ENCODE measurements around the gene NLRP6. TPM values are rescaled to one million over a fixed set of nuclear protein-coding genes. Genes with fewer than 3 reads are reported as not detected.

The NLRP6 gene
- total and polyA plus RNA-seq, 2 experiments from 2014 or later, result not detected

GRCh38 chr11:270451-271318, 7.5 kb upstream of the NLRP6 start:
- H3K27me3 ChIP-seq (replicated peaks; ENCODE audit: insufficient read depth), result 0 out of 2 replicates have a peak, but pooled peaks cover 5% of the 10 kb centered on the region
- WGBS, 2 experiments (ENCODE audit: low coverage in 1 of 2, low lambda C conversion rate in 2 of 2, missing lambda C conversion rate in 2 of 2), result 61 to 69% methylated on average over 17 to 18 of the region's 18 CpGs
- no peaks in the 10 kb centered on the region for H3K36me3 ChIP-seq (ENCODE audit: low read depth)
- no peaks in the 10 kb centered on the region for H3K9me2 ChIP-seq (ENCODE audit: insufficient read depth)
- H3K9ac ChIP-seq, result no peak overlapping the region
- no peak overlapping the region for H2AFZ ChIP-seq
- no peaks in the 10 kb centered on the region for H3K9me3 ChIP-seq (ENCODE audit: low read depth)
- in situ Hi-C loops (cut with MboI), result no loop called here
- H3K4me3 ChIP-seq, result no peak overlapping the region
- no peak overlapping the region for H3K4me2 ChIP-seq (ENCODE audit: unreplicated experiment)
- TF ChIP-seq EZH2 (IDR thresholded peaks at IDR 0.05; ENCODE audit: insufficient read depth, poor library complexity, severe bottlenecking) (no peak), EZH2phosphoT487 (IDR thresholded peaks at IDR 0.05; ENCODE audit: insufficient read depth, low read depth) (no peak)
- DNase-seq, result no peak
- H3K27ac ChIP-seq, result no peak overlapping the region
- H4K20me1 ChIP-seq (ENCODE audit: insufficient read depth), result no peaks in the 10 kb centered on the region
- H3K4me1 ChIP-seq (ENCODE audit: insufficient read depth), result no peaks in the 10 kb centered on the region
- H3K79me2 ChIP-seq (ENCODE audit: insufficient read depth), result no peaks in the 10 kb centered on the region
- peaks cover 4% of the 10 kb centered on the region for H3F3A ChIP-seq (ENCODE audit: insufficient read depth)

DNA sequence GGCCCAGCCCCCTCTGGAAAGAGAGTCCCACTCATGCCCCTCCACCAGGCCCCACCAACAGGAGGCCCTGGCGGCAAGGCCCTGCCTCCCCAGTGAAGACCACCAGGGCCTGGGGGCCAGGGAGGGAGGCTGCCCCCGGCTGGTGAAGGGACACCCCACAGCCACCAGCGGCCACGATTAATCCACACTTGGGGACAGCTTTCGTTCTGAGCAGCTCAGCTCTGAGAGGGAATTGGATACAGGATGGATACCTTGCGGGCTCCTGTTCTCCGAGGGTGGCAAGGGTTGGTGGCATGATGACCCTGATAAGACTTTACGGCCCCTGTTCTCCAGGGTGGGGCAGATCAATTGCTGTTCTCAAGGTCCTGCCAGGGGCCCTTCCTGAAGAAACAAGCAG, 6.9 kb upstream of the NLRP6 start:
- no peaks in the 10 kb centered on the region for H4K20me1 ChIP-seq (ENCODE audit: insufficient read depth)
- in situ Hi-C loops (cut with MboI), result no loop called here
- peaks cover 11% of the 10 kb centered on the region; the same call in 1 of the 2 replicates for H3K27me3 ChIP-seq (replicated peaks; ENCODE audit: insufficient read depth)
- no peak overlapping the region for H3K9ac ChIP-seq
- TF ChIP-seq EZH2 (IDR thresholded peaks at IDR 0.05; ENCODE audit: insufficient read depth, poor library complexity, severe bottlenecking), result no peak
- TF ChIP-seq EZH2phosphoT487 (IDR thresholded peaks at IDR 0.05; ENCODE audit: insufficient read depth, low read depth), result no peak
- H3K4me1 ChIP-seq (ENCODE audit: insufficient read depth), result no peaks in the 10 kb centered on the region
- H3K9me2 ChIP-seq (ENCODE audit: insufficient read depth), result no peaks in the 10 kb centered on the region
- no peak overlapping the region for H2AFZ ChIP-seq
- H3K36me3 ChIP-seq (ENCODE audit: low read depth), result no peaks in the 10 kb centered on the region
- no peak overlapping the region for H3K4me3 ChIP-seq
- H3F3A ChIP-seq (ENCODE audit: insufficient read depth), result peaks cover 4% of the 10 kb centered on the region
- H3K79me2 ChIP-seq (ENCODE audit: insufficient read depth), result no peaks in the 10 kb centered on the region
- H3K9me3 ChIP-seq (ENCODE audit: low read depth), result no peaks in the 10 kb centered on the region
- no peak for DNase-seq
- H3K27ac ChIP-seq, result no peak overlapping the region
- 75 to 83% methylated on average over 8 of the region's 8 CpGs for WGBS, 2 experiments (ENCODE audit: low coverage in 1 of 2, low lambda C conversion rate in 2 of 2, missing lambda C conversion rate in 2 of 2)
- H3K4me2 ChIP-seq (ENCODE audit: unreplicated experiment), result no peak overlapping the region

GRCh38 chr11:272195-272930, 5.8 kb upstream of the NLRP6 start:
- no peak for TF ChIP-seq EZH2phosphoT487 (IDR thresholded peaks at IDR 0.05; ENCODE audit: insufficient read depth, low read depth)
- no peak for TF ChIP-seq EZH2 (IDR thresholded peaks at IDR 0.05; ENCODE audit: insufficient read depth, poor library complexity, severe bottlenecking)

DNA sequence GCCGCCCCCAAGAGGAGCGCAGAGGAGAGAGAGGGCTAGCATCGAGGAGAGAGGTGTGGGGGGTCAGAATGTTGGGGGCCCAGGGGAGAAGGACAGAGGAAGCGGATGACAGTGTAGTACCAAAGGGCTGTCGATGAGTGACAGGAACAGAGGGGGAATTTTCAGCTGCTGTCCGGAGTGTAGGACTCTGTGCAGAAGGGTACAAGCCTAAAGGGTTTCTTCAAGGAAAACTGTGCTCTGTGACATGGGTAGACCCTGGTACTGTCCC, 5.3 kb upstream of the NLRP6 start:
- no peaks in the 10 kb centered on the region for H4K20me1 ChIP-seq (ENCODE audit: insufficient read depth)
- H3K4me1 ChIP-seq (ENCODE audit: insufficient read depth), result no peaks in the 10 kb centered on the region
- 72 to 75% methylated on average over 5 to 6 of the region's 6 CpGs for WGBS, 2 experiments (ENCODE audit: low coverage in 1 of 2, low lambda C conversion rate in 2 of 2, missing lambda C conversion rate in 2 of 2)
- TF ChIP-seq EZH2phosphoT487 (IDR thresholded peaks at IDR 0.05; ENCODE audit: insufficient read depth, low read depth) (no peak), EZH2 (IDR thresholded peaks at IDR 0.05; ENCODE audit: insufficient read depth, poor library complexity, severe bottlenecking) (no peak)
- H3K4me3 ChIP-seq, result no peak overlapping the region
- peaks cover 16% of the 10 kb centered on the region for H3K27me3 ChIP-seq (replicated peaks; ENCODE audit: insufficient read depth)
- no peaks in the 10 kb centered on the region for H3K79me2 ChIP-seq (ENCODE audit: insufficient read depth)
- DNase-seq, result no peak
- no peak overlapping the region for H3K4me2 ChIP-seq (ENCODE audit: unreplicated experiment)
- H3K36me3 ChIP-seq (ENCODE audit: low read depth), result no peaks in the 10 kb centered on the region
- no peak overlapping the region for H3K9ac ChIP-seq
- H3K9me3 ChIP-seq (ENCODE audit: low read depth), result no peaks in the 10 kb centered on the region
- in situ Hi-C loops (cut with MboI), result no loop called here
- no peaks in the 10 kb centered on the region for H3K9me2 ChIP-seq (ENCODE audit: insufficient read depth)
- H3F3A ChIP-seq (ENCODE audit: insufficient read depth), result peaks cover 4% of the 10 kb centered on the region
- H3K27ac ChIP-seq, result no peak overlapping the region
- H2AFZ ChIP-seq, result no peak overlapping the region

More at GRCh38 chr11:272195-272930, 5.8 kb upstream of the NLRP6 start:
- DNase-seq, result no peak
- WGBS, 2 experiments (ENCODE audit: low coverage in 1 of 2, low lambda C conversion rate in 2 of 2, missing lambda C conversion rate in 2 of 2), result 70% methylated on average over 19 to 21 of the region's 22 CpGs
- Histone ChIP-seq H3K9me3 (ENCODE audit: low read depth) (no peaks in the 10 kb centered on the region), H3K36me3 (ENCODE audit: low read depth) (no peaks in the 10 kb centered on the region), H2AFZ (no peak overlapping the region), H3K4me2 (ENCODE audit: unreplicated experiment) (no peak overlapping the region), H3K9ac (no peak overlapping the region), H3K4me3 (no peak overlapping the region), H3K4me1 (ENCODE audit: insufficient read depth) (no peaks in the 10 kb centered on the region), H3K79me2 (ENCODE audit: insufficient read depth) (no peaks in the 10 kb centered on the region), H3K27me3 (replicated peaks; ENCODE audit: insufficient read depth) (peaks cover 12% of the 10 kb centered on the region; the same call in 1 of the 2 replicates), H4K20me1 (ENCODE audit: insufficient read depth) (no peaks in the 10 kb centered on the region), H3K27ac (no peak overlapping the region), H3K9me2 (ENCODE audit: insufficient read depth) (no peaks in the 10 kb centered on the region), H3F3A (ENCODE audit: insufficient read depth) (peaks cover 4% of the 10 kb centered on the region)
- in situ Hi-C loops (cut with MboI), result no loop called here

Data from GM23248 (cell line).